Psoas muscle (tissue), 8 donors: ENCODE data around the gene STRIP1. TPM values are rescaled to one million over a fixed set of nuclear protein-coding genes. Genes with fewer than 3 reads are reported as not detected.
A peak's percentile ranks its signal among the peaks of the same experiment; 100 is the strongest.

Experiments
- ATAC-seq, 4 donors: fragments of 200-7000 bp; cut with Tn5 transposase; one replicate each; pipeline ENCODE4 v1.9.1; 2020; ENCODE audit warnings: moderate library complexity in 3 of 4, mild to moderate bottlenecking in 2 of 4
- DNase-seq, 2 donors: peaks; one replicate each; pipeline ENCODE4 v3.0.0-alpha.2; 2020
- H3K27ac ChIP-seq: fragments of 200-600 bp; one replicate; pipeline ENCODE4 v1.8.0; 2022
- H3K27me3 ChIP-seq, 3 donors: fragments of 200-600 bp in 1 of 3; one replicate each; pipeline versions ENCODE4 v1.6.1 to v1.8.0; 2013 to 2022; ENCODE audit warnings: low read length in 2 of 3, mild to moderate bottlenecking in 2 of 3, moderate library complexity in 1 of 3; ENCODE audit not compliant: insufficient read depth in 3 of 3
- H3K36me3 ChIP-seq, 2 donors: fragments of 200-600 bp in 1 of 2; one replicate each; pipeline versions ENCODE4 v1.6.1 to v1.8.0; 2013 to 2022; ENCODE audit warnings: low read depth in 1 of 2, mild to moderate bottlenecking in 1 of 2, moderate library complexity in 1 of 2; ENCODE audit not compliant: insufficient read depth in 1 of 2
- H3K4me1 ChIP-seq: fragments of 200-600 bp; one replicate; pipeline ENCODE4 v1.8.0; 2022
- H3K4me3 ChIP-seq: fragments of 200-600 bp; one replicate; pipeline ENCODE4 v1.8.0; 2022; ENCODE audit warnings: mild to moderate bottlenecking
- H3K9me3 ChIP-seq: fragments of 200-600 bp; one replicate; pipeline ENCODE4 v1.8.0; 2022
- WGBS, 3 donors: extraction: QIAGEN DNeasy Blood & Tissue Kit; methylation state at CpG; one replicate each; pipeline versions ENCODE4 v1.1.6 to v1.1.7; 2013; 5-methylcytosine and 5-hydroxymethylcytosine counted together
- intact Hi-C, 2 donors: fragments of 100-400 bp; cut with DNase I; formaldehyde crosslinking; loops; one replicate each; pipeline versions ENCODE4 v1.11.0 to v1.14.2; 2022
- polyA plus RNA-seq, 3 donors: library from polyadenylated mRNA; stranded (reverse); fragments of 200-250 nt; gene quantifications; one replicate each; pipeline ENCODE4 v1.2.3, GENCODE V29; 2013
- total RNA-seq, 4 donors: library from RNA; stranded (reverse); fragmentation: NEBNext Ultra II Directional in 2 of 4; extraction: Animal tissue kit (Norgen Biotek cat#: 25700) in 2 of 4; gene quantifications; one replicate each; pipeline versions ENCODE4 v1.2.1 to v1.2.4, GENCODE V29; 2021 to 2023
- TF ChIP-seq, protein P1 (sequence below): fragments of 200-600 bp; IDR thresholded peaks from one replicate; pipeline ENCODE4 v1.8.0; 2022; ENCODE audit warnings: antibody characterized with exemption
- donor health status: healthy with polysubstance abuse.
- donor health status: DM: no; HTN: no; CAD: no; lungs with moderate emphysema.
- donor health status: Bipolar disorder and iron deficiency.
- donor health status: healthy.
- donor health status: DM: yes; HTN: yes; CAD: no.
- donor health status: DM: no; HTN: no; CAD: no.
- donor health status: DM: no; HTN: no; CAD: no.
- donor health status: DM: yes; HTN: yes; CAD: no.

Gene STRIP1
- total and polyA plus RNA-seq, 7 donors: 12.1 to 23.1 (median 16.4) TPM

DNA sequence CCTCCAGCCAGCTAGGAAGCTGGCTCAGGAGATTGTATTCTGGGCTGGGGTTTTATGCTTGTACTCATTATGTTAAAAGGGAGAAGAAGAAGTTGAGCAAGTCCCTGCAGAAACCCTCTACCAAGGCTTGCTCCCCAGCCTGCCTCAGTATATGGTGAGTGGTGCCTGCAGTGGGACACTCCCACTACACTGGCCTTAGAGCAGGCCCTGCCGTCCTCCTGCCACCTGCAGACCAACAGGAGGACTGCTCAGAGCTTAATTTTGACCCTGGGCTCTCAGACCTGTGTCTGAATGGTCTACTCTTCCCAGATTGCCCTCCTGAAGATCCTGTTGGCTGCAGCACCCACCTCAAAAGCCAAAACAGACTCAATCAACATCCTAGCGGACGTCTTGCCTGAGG lies 13.0 kb downstream of the STRIP1 start:
- H3K27ac ChIP-seq: no peak overlapping the region
- ATAC-seq (no peak), DNase-seq (no peak)
- no peaks in the 10 kb centered on the region for H3K27me3 ChIP-seq
- H3K4me3 ChIP-seq: no peak overlapping the region
- TF ChIP-seq, protein P1, sequence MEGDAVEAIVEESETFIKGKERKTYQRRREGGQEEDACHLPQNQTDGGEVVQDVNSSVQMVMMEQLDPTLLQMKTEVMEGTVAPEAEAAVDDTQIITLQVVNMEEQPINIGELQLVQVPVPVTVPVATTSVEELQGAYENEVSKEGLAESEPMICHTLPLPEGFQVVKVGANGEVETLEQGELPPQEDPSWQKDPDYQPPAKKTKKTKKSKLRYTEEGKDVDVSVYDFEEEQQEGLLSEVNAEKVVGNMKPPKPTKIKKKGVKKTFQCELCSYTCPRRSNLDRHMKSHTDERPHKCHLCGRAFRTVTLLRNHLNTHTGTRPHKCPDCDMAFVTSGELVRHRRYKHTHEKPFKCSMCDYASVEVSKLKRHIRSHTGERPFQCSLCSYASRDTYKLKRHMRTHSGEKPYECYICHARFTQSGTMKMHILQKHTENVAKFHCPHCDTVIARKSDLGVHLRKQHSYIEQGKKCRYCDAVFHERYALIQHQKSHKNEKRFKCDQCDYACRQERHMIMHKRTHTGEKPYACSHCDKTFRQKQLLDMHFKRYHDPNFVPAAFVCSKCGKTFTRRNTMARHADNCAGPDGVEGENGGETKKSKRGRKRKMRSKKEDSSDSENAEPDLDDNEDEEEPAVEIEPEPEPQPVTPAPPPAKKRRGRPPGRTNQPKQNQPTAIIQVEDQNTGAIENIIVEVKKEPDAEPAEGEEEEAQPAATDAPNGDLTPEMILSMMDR: no peak
- H3K9me3 ChIP-seq: no peaks in the 10 kb centered on the region
- peaks cover 22 to 100% of the 10 kb centered on the region in 2 donors for H3K36me3 ChIP-seq
- 75 to 83% (median 78%) methylated on average over 3 of the region's 3 CpGs for WGBS, 3 donors
- H3K4me1 ChIP-seq: peaks cover 4% of the 10 kb centered on the region
- intact Hi-C loops: no loop called here

DNA sequence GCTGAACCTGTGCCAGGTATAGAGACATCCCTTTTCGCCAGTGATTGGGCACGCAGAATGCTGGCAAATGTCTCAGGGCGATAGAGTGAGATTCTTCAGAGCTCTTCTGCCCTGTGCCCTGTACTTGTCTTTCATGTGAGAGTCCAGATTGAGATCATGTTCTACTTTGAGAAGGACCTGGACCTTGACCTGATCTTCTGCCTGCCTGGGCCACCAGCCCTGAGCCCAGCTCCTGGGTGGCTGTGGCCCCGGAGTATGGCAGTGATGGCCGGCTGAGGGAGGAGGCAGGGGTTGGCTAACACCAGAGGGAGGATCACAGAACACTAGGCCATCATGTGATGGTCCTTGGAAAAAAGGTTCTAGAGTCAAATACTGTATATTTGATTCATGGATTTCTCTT lies 13.8 kb downstream of the STRIP1 start:
- peak; percentile 9 to 44 (median 24) for ATAC-seq
- Histone ChIP-seq H3K9me3 (no peaks in the 10 kb centered on the region), H3K27ac (no peak overlapping the region), H3K4me1 (peaks cover 4% of the 10 kb centered on the region), H3K27me3 (no peaks in the 10 kb centered on the region), H3K4me3 (no peak overlapping the region), H3K36me3 (peaks cover 22 to 100% of the 10 kb centered on the region in 2 donors)
- DNase-seq: no peak
- intact Hi-C loops: no loop called here
- TF ChIP-seq, protein P1: no peak
- 34 to 72% (median 44%) methylated on average over 5 of the region's 5 CpGs for WGBS, 3 donors

DNA sequence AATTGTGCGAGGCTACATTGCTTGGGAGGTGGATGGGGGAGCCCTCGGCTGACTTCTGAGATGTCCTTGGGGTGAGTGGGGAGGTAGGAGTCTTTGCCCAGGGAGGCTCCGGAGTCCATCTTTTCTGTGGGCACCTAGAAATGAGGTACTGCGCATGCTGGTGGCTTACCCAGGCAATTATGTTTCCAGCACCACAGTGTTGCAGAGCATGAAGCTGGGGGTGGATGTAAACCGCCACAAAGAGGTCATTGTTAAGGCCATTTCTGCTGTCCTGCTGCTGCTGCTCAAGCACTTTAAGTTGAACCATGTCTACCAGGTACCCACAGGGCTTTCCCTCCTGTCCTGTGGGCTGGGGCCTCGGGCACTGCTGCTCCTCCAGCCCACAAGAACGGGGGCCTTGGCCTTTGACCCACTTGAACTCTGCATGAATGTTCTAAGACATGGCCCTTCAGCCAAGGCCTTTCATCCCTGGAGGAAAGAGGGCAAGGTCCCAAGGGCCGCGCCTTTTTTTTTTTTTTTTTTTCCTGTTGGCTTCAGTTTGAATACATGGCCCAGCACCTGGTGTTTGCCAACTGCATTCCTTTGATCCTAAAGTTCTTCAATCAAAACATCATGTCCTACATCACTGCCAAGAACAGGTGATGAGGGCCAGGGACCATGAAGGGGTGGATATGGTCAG lies 14.6 kb downstream of the STRIP1 start:
- Histone ChIP-seq H3K27ac (no peak overlapping the region), H3K4me1 (peaks cover 4% of the 10 kb centered on the region), H3K9me3 (no peaks in the 10 kb centered on the region), H3K4me3 (no peak overlapping the region), H3K27me3 (no peaks in the 10 kb centered on the region), H3K36me3 (peaks cover 22 to 100% of the 10 kb centered on the region in 2 donors)
- no peak for DNase-seq
- 69 to 83% (median 80%) methylated on average over 9 of the region's 9 CpGs for WGBS, 3 donors
- intact Hi-C loops: no loop called here
- TF ChIP-seq, protein P1: no peak
- no peak for ATAC-seq

DNA sequence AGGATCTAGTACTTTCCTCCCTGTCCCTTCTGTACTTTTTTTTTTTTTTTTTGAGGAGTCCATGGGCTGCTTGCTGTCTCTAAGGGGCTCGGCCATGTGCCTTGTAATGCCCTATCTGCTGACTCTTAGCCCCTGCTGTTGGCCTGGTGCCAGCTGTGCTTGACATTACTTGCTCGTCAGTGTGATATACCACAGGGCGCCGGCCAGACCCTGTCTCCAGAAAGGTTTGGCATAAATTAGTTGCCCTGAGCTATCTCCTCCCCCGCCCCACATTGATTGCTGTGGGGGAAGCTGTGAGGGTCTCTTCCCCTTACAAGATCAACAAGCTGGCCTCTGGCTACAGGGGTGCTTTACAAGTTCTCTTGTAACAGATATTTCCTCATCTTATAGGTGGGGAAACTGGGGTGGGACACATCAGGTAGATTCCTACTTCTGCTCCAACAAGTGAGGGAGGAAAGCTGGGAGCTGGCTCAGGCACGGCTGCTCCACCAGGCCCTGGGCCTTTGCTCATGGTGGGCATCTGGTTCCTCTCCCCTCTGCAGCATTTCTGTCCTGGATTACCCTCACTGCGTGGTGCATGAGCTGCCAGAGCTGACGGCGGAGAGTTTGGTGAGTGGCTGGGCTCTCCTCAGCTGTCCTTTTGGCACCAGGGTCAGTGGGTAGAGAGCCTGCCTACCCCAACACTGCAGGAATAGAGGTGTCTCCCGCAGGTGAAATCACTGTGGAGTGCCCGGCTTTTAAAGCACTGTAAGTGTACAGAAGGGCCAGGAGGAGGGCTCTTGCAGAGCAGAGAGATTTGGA lies 15.6 kb downstream of the STRIP1 start:
- DNase-seq (no peak), ATAC-seq (no peak)
- Histone ChIP-seq H3K27me3 (no peaks in the 10 kb centered on the region), H3K4me1 (peaks cover 4% of the 10 kb centered on the region), H3K36me3 (peaks cover 25 to 100% of the 10 kb centered on the region in 2 donors), H3K9me3 (no peaks in the 10 kb centered on the region), H3K4me3 (no peak overlapping the region), H3K27ac (no peak overlapping the region)
- TF ChIP-seq, protein P1: no peak
- intact Hi-C loops: loop anchor here in 1 of 2 donors (5.0 kb wide), 1 partner anchor 57 kb away; no protein-coding TSS in a partner anchor
- 68 to 80% (median 74%) methylated on average over 11 of the region's 11 CpGs for WGBS, 3 donors
